H1 (cell line): ENCODE results near the gene COX14. TPM values are rescaled to one million over a fixed set of nuclear protein-coding genes. Genes with fewer than 3 reads are reported as not detected.

ENCODE experiments used
- CTCF ChIA-PET: fragments of 300-600 bp; sonication (Branson Sonifier 250); formaldehyde crosslinking; loops from one replicate; lab custom pipeline; 2021; ENCODE audit not compliant: partially characterized antibody; lab: Charles Lee
- POLR2A ChIA-PET: fragments of 300-600 bp; sonication (Branson Sonifier 250); formaldehyde crosslinking; loops from one replicate; lab custom pipeline; 2021; ENCODE audit warnings: inconsistent platforms; ENCODE audit not compliant: partially characterized antibody; lab: Charles Lee
- DNase-seq, 2 experiments: peaks; one replicate each; pipeline versions ENCODE4 v3.0.0 to v3.0.0-alpha.2; 2010 to 2022; ENCODE audit warnings: low spot score in 2 of 2, low read depth in 1 of 2, mixed read lengths in 1 of 2
- FAIRE-seq: peaks from 2 replicates; lab custom pipeline; 2011; peaks lifted over from hg19 to GRCh38; lab: Jason Lieb, UNC
- H2AFZ ChIP-seq: 2 replicates; pipeline ENCODE4 v1.8.1; 2012; ENCODE audit warnings: low read length, inconsistent platforms
- H2AK5ac ChIP-seq: 2 replicates; pipeline ENCODE4 v1.6.1; 2013; ENCODE audit warnings: low read depth, low read length
- H2BK120ac ChIP-seq: replicated peaks from 2 replicates; pipeline ENCODE3; 2013; ENCODE audit warnings: low read depth, low read length, inconsistent platforms
- H2BK12ac ChIP-seq: 2 replicates; pipeline ENCODE4 v1.6.1; 2013; ENCODE audit warnings: low read depth, low read length
- H2BK15ac ChIP-seq: 2 replicates; pipeline ENCODE4 v1.6.1; 2013; ENCODE audit warnings: low read length
- H2BK20ac ChIP-seq: 2 replicates; pipeline ENCODE4 v1.6.1; 2013; ENCODE audit warnings: low read length
- H2BK5ac ChIP-seq: 2 replicates; pipeline ENCODE4 v1.6.1; 2013; ENCODE audit warnings: low read depth, low read length
- H3K14ac ChIP-seq: 2 replicates; pipeline ENCODE4 v1.6.1; 2013; ENCODE audit warnings: inconsistent platforms; ENCODE audit not compliant: insufficient read length
- H3K18ac ChIP-seq: 2 replicates; pipeline ENCODE4 v1.6.1; 2013; ENCODE audit warnings: low read length; ENCODE audit errors: extremely low read depth
- H3K23ac ChIP-seq: 2 replicates; pipeline ENCODE4 v1.6.1; 2013; ENCODE audit warnings: inconsistent platforms; ENCODE audit not compliant: insufficient read length
- H3K23me2 ChIP-seq: 2 replicates; pipeline ENCODE4 v1.6.1; 2013; ENCODE audit warnings: low read depth, low read length
- H3K27ac ChIP-seq: 2 replicates; pipeline ENCODE4 v1.6.1; 2011; ENCODE audit warnings: low read depth, low read length, inconsistent platforms
- H3K27me3 ChIP-seq, 4 experiments: replicated peaks in 1 of 4; 1 replicate in 1 of 4; 2 replicates in 3 of 4; pipeline versions ENCODE4 v1.6.1 to v1.8.1; 2011 to 2013; ENCODE audit warnings: low read length in 3 of 4, mild to moderate bottlenecking in 3 of 4, inconsistent platforms in 2 of 4, mixed read lengths in 2 of 4, moderate library complexity in 1 of 4; ENCODE audit not compliant: control insufficient read depth in 3 of 4, insufficient read depth in 3 of 4; ENCODE audit errors: extremely low read depth in 1 of 4
- H3K36me3 ChIP-seq, 4 experiments: 2 replicates each; pipeline versions ENCODE4 v1.6.1 to v1.8.1; 2011 to 2013; ENCODE audit warnings: mild to moderate bottlenecking in 4 of 4, low read length in 3 of 4, moderate library complexity in 2 of 4, control low read depth in 1 of 4, inconsistent platforms in 1 of 4; ENCODE audit not compliant: insufficient read depth in 4 of 4, control insufficient read depth in 2 of 4
- H3K4ac ChIP-seq: replicated peaks from 2 replicates; pipeline ENCODE3; 2013; ENCODE audit warnings: low read length, low read depth, mixed read lengths, inconsistent platforms; ENCODE audit not compliant: insufficient read length
- H3K4me1 ChIP-seq, 4 experiments: replicated peaks in 1 of 4; 1 replicate in 1 of 4; 2 replicates in 3 of 4; pipeline versions ENCODE4 v1.6.1 to v1.8.1; 2011 to 2013; ENCODE audit warnings: low read length in 3 of 4, inconsistent platforms in 2 of 4, mixed read lengths in 1 of 4; ENCODE audit not compliant: insufficient read depth in 4 of 4, control insufficient read depth in 3 of 4
- H3K4me2 ChIP-seq, 2 experiments: 2 replicates each; pipeline versions ENCODE4 v1.6.1 to v1.8.1; 2011 to 2013; ENCODE audit warnings: low read depth in 2 of 2, low read length in 2 of 2, control low read depth in 1 of 2, inconsistent platforms in 1 of 2, mild to moderate bottlenecking in 1 of 2; ENCODE audit not compliant: insufficient read depth in 1 of 2
- H3K4me3 ChIP-seq, 4 experiments: fragments of 200-600, 300-600 bp in 1 of 4; sonication (generic), shearing (Covaris generic), sonication (Bioruptor Twin) in 1 of 4; 2 replicates each; pipeline versions ENCODE4 v1.5.1 to v1.8.1; 2011 to 2016; ENCODE audit warnings: low read length in 4 of 4, low read depth in 3 of 4, control low read depth in 2 of 4, inconsistent platforms in 2 of 4, mild to moderate bottlenecking in 2 of 4, mixed read lengths in 1 of 4, moderate library complexity in 1 of 4; ENCODE audit not compliant: insufficient read depth in 2 of 4; ENCODE audit errors: extremely low read depth in 1 of 4
- H3K56ac ChIP-seq: replicated peaks from 2 replicates; pipeline ENCODE3; 2013; ENCODE audit warnings: low read depth, mild to moderate bottlenecking, mixed read lengths, low read length, inconsistent platforms; ENCODE audit not compliant: insufficient read length
- H3K79me1 ChIP-seq: 2 replicates; pipeline ENCODE4 v1.6.1; 2013; ENCODE audit warnings: low read depth, low read length, control low read depth
- H3K79me2 ChIP-seq, 2 experiments: 2 replicates each; pipeline versions ENCODE4 v1.6.1 to v1.8.1; 2012 to 2013; ENCODE audit warnings: low read length in 2 of 2, mild to moderate bottlenecking in 2 of 2, inconsistent platforms in 1 of 2; ENCODE audit not compliant: insufficient read depth in 2 of 2, control insufficient read depth in 1 of 2
- H3K9ac ChIP-seq, 4 experiments: replicated peaks in 1 of 4; 1 replicate in 1 of 4; 2 replicates in 3 of 4; pipeline versions ENCODE4 v1.6.1 to v1.8.1; 2011 to 2013; ENCODE audit warnings: low read depth in 3 of 4, low read length in 3 of 4, control low read depth in 2 of 4, mild to moderate bottlenecking in 2 of 4, moderate library complexity in 2 of 4, inconsistent platforms in 1 of 4; ENCODE audit errors: extremely low read depth in 1 of 4
- H3K9me3 ChIP-seq, 2 experiments: 2 replicates each; pipeline versions ENCODE4 v1.6.1 to v1.8.1; 2012 to 2013; ENCODE audit warnings: mild to moderate bottlenecking in 2 of 2, moderate library complexity in 2 of 2, control low read depth in 1 of 2, inconsistent platforms in 1 of 2, low read depth in 1 of 2, low read length in 1 of 2, mixed read lengths in 1 of 2; ENCODE audit not compliant: insufficient read depth in 2 of 2
- H4K20me1 ChIP-seq, 2 experiments: replicated peaks in 1 of 2; 2 replicates each; pipeline versions ENCODE3 to v1.8.1; 2011 to 2013; ENCODE audit warnings: inconsistent platforms in 2 of 2, low read length in 2 of 2, mild to moderate bottlenecking in 1 of 2; ENCODE audit not compliant: insufficient read depth in 2 of 2, control insufficient read depth in 1 of 2
- H4K5ac ChIP-seq: 2 replicates; pipeline ENCODE4 v1.6.1; 2013; ENCODE audit warnings: low read length, low read depth, mixed read lengths, inconsistent platforms; ENCODE audit not compliant: insufficient read length
- H4K8ac ChIP-seq: 2 replicates; pipeline ENCODE4 v1.8.0; 2013; ENCODE audit warnings: mild to moderate bottlenecking, moderate library complexity, low read length, inconsistent platforms; ENCODE audit not compliant: insufficient read depth; ENCODE audit errors: extremely low read depth
- H4K91ac ChIP-seq: replicated peaks from 2 replicates; pipeline ENCODE3; 2013; ENCODE audit warnings: low read length, mixed read lengths, inconsistent platforms; ENCODE audit not compliant: insufficient read length
- BCL11A ChIP-seq, 2 experiments: IDR thresholded peaks; one replicate each; pipeline ENCODE4 v1.6.1; 2011; ENCODE audit warnings: low read depth in 2 of 2, low read length in 2 of 2, mild to moderate bottlenecking in 2 of 2
- CBX5 ChIP-seq: fragments of 300-800, 300-1000 bp; sonication (generic); IDR thresholded peaks from 2 replicates; pipeline ENCODE4 v1.7.1; 2016; ENCODE audit warnings: antibody characterized with exemption, low read length, low read depth
- FOSL1 ChIP-seq: IDR thresholded peaks from 2 replicates; pipeline ENCODE4 v1.6.1; 2011; ENCODE audit warnings: mild to moderate bottlenecking, low read depth, low read length, moderate library complexity; ENCODE audit not compliant: insufficient read depth
- GTF2F1 ChIP-seq: IDR thresholded peaks from 2 replicates; pipeline ENCODE4 v1.6.1; 2012; ENCODE audit warnings: low read depth, low read length, improper control_type of control experiment, borderline replicate concordance
- MAFK ChIP-seq: IDR thresholded peaks from 2 replicates; pipeline ENCODE4 v1.6.1; 2012; ENCODE audit warnings: low read depth, mild to moderate bottlenecking, improper control_type of control experiment, low read length
- NRF1 ChIP-seq: IDR thresholded peaks from 2 replicates; pipeline ENCODE4 v1.6.1; 2011; ENCODE audit warnings: mild to moderate bottlenecking, low read depth, low read length, improper control_type of control experiment
- POU5F1 ChIP-seq: IDR thresholded peaks from 2 replicates; pipeline ENCODE4 v1.6.1; 2011; ENCODE audit warnings: low read depth, mild to moderate bottlenecking, low read length, moderate library complexity
- SIX5 ChIP-seq: IDR thresholded peaks from 2 replicates; pipeline ENCODE4 v1.6.1; 2011; ENCODE audit warnings: mild to moderate bottlenecking, low read depth, low read length
- SP2 ChIP-seq: IDR thresholded peaks from 2 replicates; pipeline ENCODE4 v1.6.1; 2012; ENCODE audit warnings: mild to moderate bottlenecking, low read length, inconsistent platforms
- SUZ12 ChIP-seq: fragments of 200-600 bp; sonication (generic); IDR thresholded peaks from 2 replicates; pipeline ENCODE4 v1.6.1; 2012; ENCODE audit warnings: mild to moderate bottlenecking, inconsistent platforms, low read length, moderate library complexity, mixed read lengths
- TAF7 ChIP-seq: optimal IDR thresholded peaks from 2 replicates; pipeline ENCODE3; 2011; ENCODE audit warnings: low read depth, mild to moderate bottlenecking, inconsistent platforms, low read length, moderate library complexity, borderline replicate concordance
- TCF12 ChIP-seq: IDR thresholded peaks from 2 replicates; pipeline ENCODE4 v1.6.1; 2011; ENCODE audit warnings: low read depth, mild to moderate bottlenecking, low read length
- WGBS, 2 experiments: shearing (Covaris generic) in 1 of 2; methylation state at CpG; one replicate each; pipeline versions ENCODE4 v1.1.6 to v1.1.7; 2013 to 2015; ENCODE audit warnings: low lambda C conversion rate in 2 of 2, mixed read lengths in 2 of 2, inconsistent platforms in 1 of 2, low coverage in 1 of 2, missing lambda C conversion rate in 1 of 2; ENCODE audit not compliant: insufficient replicate concordance in 2 of 2, insufficient coverage in 1 of 2, insufficient read length in 1 of 2; ENCODE audit errors: extremely low coverage in 1 of 2, missing lambda C conversion rate in 1 of 2; 5-methylcytosine and 5-hydroxymethylcytosine counted together
- polyA plus RNA-seq, 7 experiments: library from polyadenylated mRNA; depleted of rRNA in 3 of 7; stranded (reverse) in 5 of 7; unstranded in 2 of 7; fragments of >200 nt in 5 of 7; fragments of 200-250 nt in 2 of 7; gene quantifications; 1 replicate in 5 of 7; 2 replicates in 1 of 7; 4 replicates in 1 of 7; pipeline versions ENCODE4 v1.2.1 to v1.2.3, GENCODE V29; 2011 to 2013; ENCODE audit warnings: missing spikeins in 2 of 7, mixed read lengths in 2 of 7
- total RNA-seq: library from RNA; stranded (reverse); fragmentation: NEBNext Ultra II Directional; extraction: Animal tissue kit (Norgen Biotek cat#: 25700); gene quantifications from 2 replicates; pipeline ENCODE4 v1.2.1, GENCODE V29; 2021
- TF ChIP-seq, protein P1 (sequence below): IDR thresholded peaks from 2 replicates; pipeline ENCODE4 v1.6.1; 2012; ENCODE audit warnings: low read length, inconsistent platforms

The COX14 gene
- total and polyA plus RNA-seq, 2 of the 8 experiments (the other 6 are each of a cell fraction or from before 2014, with no cell fraction given), result 40.1 to 102 TPM

DNA sequence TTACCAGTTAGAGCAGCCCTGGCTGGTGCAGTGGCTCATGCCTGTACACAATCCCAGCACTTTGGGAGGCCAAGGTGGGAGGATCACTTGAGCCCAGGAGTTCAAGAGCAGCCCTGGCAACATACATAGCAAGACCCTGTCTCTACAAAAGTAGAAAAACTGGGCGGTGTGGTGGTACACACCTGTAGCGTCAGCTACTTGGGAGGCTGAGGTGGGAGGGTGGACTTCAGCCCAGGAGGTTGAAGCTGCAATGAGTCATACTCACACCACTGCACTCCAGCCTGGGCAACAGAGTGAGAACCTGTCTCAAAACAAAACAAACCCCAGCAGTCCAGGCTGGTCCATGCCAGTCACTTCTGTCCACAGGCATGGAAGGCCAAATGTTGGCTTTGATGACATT lies 7.4 kb downstream of the COX14 start:
- H2BK15ac ChIP-seq, result no peak overlapping the region
- TF ChIP-seq CBX5 (no peak), SP2 (no peak), MAFK (no peak), TCF12 (no peak), GTF2F1 (no peak), TAF7 (no peak), NRF1 (no peak), BCL11A (IDR thresholded peaks at IDR 0.05; ENCODE audit: low read depth in 2 of 2, low read length in 2 of 2) (no peak), SIX5 (no peak), POU5F1 (no peak), SUZ12 (no peak), FOSL1 (no peak)
- TF ChIP-seq, protein P1, sequence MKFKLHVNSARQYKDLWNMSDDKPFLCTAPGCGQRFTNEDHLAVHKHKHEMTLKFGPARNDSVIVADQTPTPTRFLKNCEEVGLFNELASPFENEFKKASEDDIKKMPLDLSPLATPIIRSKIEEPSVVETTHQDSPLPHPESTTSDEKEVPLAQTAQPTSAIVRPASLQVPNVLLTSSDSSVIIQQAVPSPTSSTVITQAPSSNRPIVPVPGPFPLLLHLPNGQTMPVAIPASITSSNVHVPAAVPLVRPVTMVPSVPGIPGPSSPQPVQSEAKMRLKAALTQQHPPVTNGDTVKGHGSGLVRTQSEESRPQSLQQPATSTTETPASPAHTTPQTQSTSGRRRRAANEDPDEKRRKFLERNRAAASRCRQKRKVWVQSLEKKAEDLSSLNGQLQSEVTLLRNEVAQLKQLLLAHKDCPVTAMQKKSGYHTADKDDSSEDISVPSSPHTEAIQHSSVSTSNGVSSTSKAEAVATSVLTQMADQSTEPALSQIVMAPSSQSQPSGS, result no peak
- TF ChIP-seq, all 59 proteins: peak for 0
- Histone ChIP-seq H3K4ac (no peak overlapping the region), H3K27me3 (no peaks in the 10 kb centered on the region), H3K79me1 (no peaks in the 10 kb centered on the region; the same call in 1 of the 2 replicates), H2BK5ac (no peak overlapping the region), H3K14ac (no peak overlapping the region), H3K56ac (no peak overlapping the region), H4K20me1 (peaks cover 0 to 2% of the 10 kb centered on the region in 2 experiments), H4K91ac (no peak overlapping the region), H3K79me2 (peaks cover 0 to 4% of the 10 kb centered on the region in 2 experiments; a peak in 2 of 4 replicates), H3K27ac (no peak overlapping the region), H3K36me3 (peaks cover 0 to 3% (median 0%) of the 10 kb centered on the region in 4 experiments; a peak in 1 of 8 replicates), H4K5ac (no peak overlapping the region), H2BK120ac (no peak overlapping the region), H3K9me3 (no peaks in the 10 kb centered on the region), H2BK20ac (no peak overlapping the region), H4K8ac (no peak overlapping the region), H2AFZ (no peak overlapping the region), H3K23ac (no peak overlapping the region), H3K9ac (no peak overlapping the region; a peak in 1 of 7 replicates), H2BK12ac (no peak overlapping the region), H2AK5ac (no peak overlapping the region), H3K4me2 (no peak overlapping the region), H3K4me3 (no peak overlapping the region), H3K23me2 (no peaks in the 10 kb centered on the region; the same call in 1 of the 2 replicates), H3K4me1 (no peaks in the 10 kb centered on the region), H3K18ac (no peak overlapping the region)
- WGBS, 2 experiments, result 100% methylated on average over 2 of the region's 2 CpGs; no CpG with 5 or more reads in 1 of the 2 experiments
- FAIRE-seq (no peak), DNase-seq (no peak)
- POLR2A ChIA-PET, result interaction anchor here (0.8 to 27.1 kb wide), 3 partner anchors 10 to 42 kb away, joined by 4 to 457 read pairs (median 4); partner anchors contain the start of genes GPD1 and SMARCD1
- CTCF ChIA-PET, result interaction anchor here (0.7 to 32.9 kb wide), 2 partner anchors 9 to 33 kb away, joined by 4 to 625 read pairs; partner anchors contain the start of gene SMARCD1
